Panc1 (cell line): ENCODE data around the gene COL9A2. TPM values are rescaled to one million over a fixed set of nuclear protein-coding genes. Genes with fewer than 3 reads are reported as not detected.

Experiments used
- ATAC-seq: fragments of 200-7000 bp; cut with Tn5 transposase; 2 replicates; pipeline ENCODE4 v1.9.1; 2020; ENCODE audit warnings: mild to moderate bottlenecking, moderate library complexity
- BruUV-seq: library from RNA; stranded (reverse); fragments of 400-500 nt; replicated peaks from 2 replicates; lab custom pipeline; 2021; lab: Mats Ljungman, UMichigan
- CTCF ChIA-PET: fragments of 300-600 bp; sonication (Branson Sonifier 250); formaldehyde crosslinking; loops from one replicate; lab custom pipeline; 2022; ENCODE audit warnings: antibody characterized with exemption; lab: Charles Lee
- POLR2A ChIA-PET: fragments of 300-600 bp; sonication (Branson Sonifier 250); formaldehyde crosslinking; loops from one replicate; lab custom pipeline; 2022; ENCODE audit warnings: antibody characterized with exemption; lab: Charles Lee
- DNase-seq: peaks from one replicate; pipeline ENCODE4 v3.0.0-alpha.2; 2010; ENCODE audit warnings: low read depth, low spot score
- H3K27ac ChIP-seq: 2 replicates; pipeline ENCODE4 v1.5.1; 2011; ENCODE audit warnings: mild to moderate bottlenecking, low read length, inconsistent platforms
- H3K27me3 ChIP-seq: fragments of 200-500 bp; sonication (Bioruptor generic); 2 replicates; pipeline ENCODE4 v1.6.0; 2014; ENCODE audit warnings: low read length, inconsistent platforms; ENCODE audit not compliant: control insufficient read depth, insufficient read depth
- H3K36me3 ChIP-seq: fragments of 200-500 bp; sonication (Bioruptor generic); 2 replicates; pipeline ENCODE4 v1.5.1; 2014; ENCODE audit warnings: inconsistent platforms, mild to moderate bottlenecking, low read length, moderate library complexity; ENCODE audit not compliant: control insufficient read depth, insufficient read depth
- H3K4me1 ChIP-seq: 2 replicates; pipeline ENCODE4 v1.5.1; 2011; ENCODE audit warnings: inconsistent platforms, mild to moderate bottlenecking, low read length, moderate library complexity; ENCODE audit not compliant: control insufficient read depth, insufficient read depth
- H3K4me3 ChIP-seq, 2 experiments: 2 replicates each; pipeline ENCODE4 v1.5.1; 2011 to 2012; ENCODE audit warnings: low read depth in 2 of 2, low read length in 2 of 2, mild to moderate bottlenecking in 2 of 2, inconsistent platforms in 1 of 2, moderate library complexity in 1 of 2
- H3K9me3 ChIP-seq: fragments of 200-500 bp; sonication (Bioruptor generic); 2 replicates; pipeline ENCODE4 v1.5.1; 2014; ENCODE audit warnings: low read depth, mild to moderate bottlenecking, inconsistent platforms, low read length, moderate library complexity; ENCODE audit not compliant: control insufficient read depth, insufficient read depth
- CTCF ChIP-seq: fragments of 450-650 bp; IDR thresholded peaks from 2 replicates; pipeline ENCODE4 v1.5.1; 2017; ENCODE audit warnings: mild to moderate bottlenecking
- POLR2AphosphoS5 ChIP-seq: IDR thresholded peaks from 2 replicates; pipeline ENCODE4 v1.6.1; 2012; ENCODE audit warnings: mild to moderate bottlenecking, low read depth, low read length, moderate library complexity
- REST ChIP-seq, 2 experiments: IDR thresholded peaks; 2 replicates each; pipeline ENCODE4 v1.6.1; 2011 to 2012; ENCODE audit warnings: low read depth in 2 of 2, control low read depth in 1 of 2, low read length in 1 of 2, mild to moderate bottlenecking in 1 of 2, moderate library complexity in 1 of 2; ENCODE audit not compliant: insufficient read depth in 1 of 2
- SIN3A ChIP-seq: IDR thresholded peaks from 2 replicates; pipeline ENCODE4 v1.6.1; 2012; ENCODE audit warnings: low read depth, mild to moderate bottlenecking, low read length, moderate library complexity, borderline replicate concordance; ENCODE audit not compliant: insufficient read depth
- TCF7L2 ChIP-seq: IDR thresholded peaks from 2 replicates; pipeline ENCODE4 v1.6.1; 2011; ENCODE audit warnings: mild to moderate bottlenecking, low read depth, low read length, inconsistent platforms
- in situ Hi-C: cut with HindIII; loops from 2 replicates; pipeline ENCODE4 v1.10.0; 2016; ENCODE audit warnings: low sequenced_read_pairs, low pct_unique_long_range_greater_than_20kb
- intact Hi-C: fragments of 100-400 bp; cut with micrococcal nuclease; formaldehyde crosslinking; loops from one replicate; pipeline ENCODE4 v1.10.0; 2022; ENCODE audit not compliant: unreplicated experiment
- total RNA-seq: library from RNA; stranded (reverse); gene quantifications from one replicate; pipeline ENCODE4 v1.2.1, GENCODE V29; 2021; ENCODE audit not compliant: unreplicated experiment

Gene COL9A2
- total RNA-seq, 1 experiment from 2014 or later: 2.9 TPM

- no peak overlapping the region for H3K27ac ChIP-seq
- CTCF ChIA-PET: no interaction called here
- peaks cover 5% of the 10 kb centered on the region; the same call in 1 of the 2 replicates for H3K9me3 ChIP-seq
- in situ Hi-C loops: no loop called here
- H3K4me1 ChIP-seq: no peaks in the 10 kb centered on the region
- H3K36me3 ChIP-seq: no peaks in the 10 kb centered on the region
- no peak for DNase-seq
- no TSS peak for BruUV-seq
- H3K4me3 ChIP-seq: no peak overlapping the region
- intact Hi-C loops: no loop called here
- POLR2A ChIA-PET: no interaction called here
- TF ChIP-seq CTCF (no peak), SIN3A (no peak), TCF7L2 (no peak), POLR2AphosphoS5 (no peak), REST (IDR thresholded peaks at IDR 0.05; ENCODE audit: insufficient read depth in 1 of 2, low read depth in 2 of 2, low read length in 1 of 2) (no peak)
- no peak for ATAC-seq
- H3K27me3 ChIP-seq: no peaks in the 10 kb centered on the region
These were observed 44.1 kb upstream of the COL9A2 start for GRCh38 chr1:40361201-40361600.

GRCh38 chr1:40360631-40361030 lies 43.5 kb upstream of the COL9A2 start:
- ATAC-seq: no peak
- intact Hi-C loops: no loop called here
- in situ Hi-C loops: no loop called here
- no peak for DNase-seq
- no TSS peak for BruUV-seq
- Histone ChIP-seq H3K36me3 (no peaks in the 10 kb centered on the region), H3K4me1 (no peaks in the 10 kb centered on the region), H3K27ac (no peak overlapping the region), H3K27me3 (no peaks in the 10 kb centered on the region), H3K9me3 (peaks cover 5% of the 10 kb centered on the region; the same call in 1 of the 2 replicates), H3K4me3 (no peak overlapping the region)
- TF ChIP-seq SIN3A: no peak
- no peak for TF ChIP-seq TCF7L2
- TF ChIP-seq REST (IDR thresholded peaks at IDR 0.05; ENCODE audit: insufficient read depth in 1 of 2, low read depth in 2 of 2, low read length in 1 of 2): no peak
- TF ChIP-seq POLR2AphosphoS5: no peak
- no peak for TF ChIP-seq CTCF
- ChIA-PET POLR2A (no interaction called here), CTCF (no interaction called here)
